Spleen (tissue), 11 donors: ENCODE measurements around the gene CROCC2. TPM values are rescaled to one million over a fixed set of nuclear protein-coding genes. Genes with fewer than 3 reads are reported as not detected.

Experiments used
- DNase-seq: peaks from one replicate; pipeline ENCODE4 v3.0.0-alpha.2; 2020
- H3K27ac ChIP-seq, 8 donors: fragments of 200-600 bp; sonication (generic) in 7 of 8; 1 replicate in 4 of 8; 2 replicates in 4 of 8; pipeline versions ENCODE4 v1.5.0 to v1.8.0; 2016 to 2021; ENCODE audit warnings: inconsistent platforms in 4 of 8, mild to moderate bottlenecking in 4 of 8, moderate library complexity in 1 of 8
- H3K27me3 ChIP-seq, 7 donors: fragments of 200-600 bp; sonication (generic) in 6 of 7; replicated peaks in 1 of 7; 1 replicate in 4 of 7; 2 replicates in 3 of 7; pipeline versions ENCODE4 v1.5.0 to v1.8.0; 2016 to 2021; ENCODE audit warnings: inconsistent platforms in 3 of 7, mild to moderate bottlenecking in 1 of 7
- H3K36me3 ChIP-seq, 6 donors: fragments of 200-600 bp; sonication (generic) in 5 of 6; 1 replicate in 4 of 6; 2 replicates in 2 of 6; pipeline versions ENCODE4 v1.5.0 to v1.8.0; 2016 to 2021; ENCODE audit warnings: inconsistent platforms in 2 of 6
- H3K4me1 ChIP-seq, 6 donors: fragments of 200-600 bp; sonication (generic) in 5 of 6; 1 replicate in 3 of 6; 2 replicates in 3 of 6; pipeline versions ENCODE4 v1.5.0 to v1.8.0; 2016 to 2021; ENCODE audit warnings: inconsistent platforms in 3 of 6
- H3K4me3 ChIP-seq, 8 donors: fragments of 200-600 bp; sonication (generic) in 7 of 8; 1 replicate in 4 of 8; 2 replicates in 4 of 8; pipeline versions ENCODE4 v1.5.0 to v1.8.0; 2016 to 2021; ENCODE audit warnings: inconsistent platforms in 4 of 8, mild to moderate bottlenecking in 4 of 8, moderate library complexity in 2 of 8
- H3K9me3 ChIP-seq, 8 donors: fragments of 200-600 bp; sonication (generic) in 7 of 8; 1 replicate in 4 of 8; 2 replicates in 4 of 8; pipeline versions ENCODE4 v1.5.0 to v1.8.0; 2016 to 2021; ENCODE audit warnings: inconsistent platforms in 4 of 8
- CTCF ChIP-seq, 11 experiments: fragments of 200-600 bp in 7 of 11; fragments of 450-650 bp in 4 of 11; sonication (generic) in 4 of 11; IDR thresholded peaks in 8 of 11; conservative IDR thresholded peaks in 3 of 11; 1 replicate in 7 of 11; 2 replicates in 4 of 11; pipeline versions ENCODE4 v1.4.0 to v1.8.0; 2016 to 2021; ENCODE audit warnings: antibody characterized with exemption in 11 of 11, inconsistent platforms in 4 of 11, mild to moderate bottlenecking in 1 of 11
- POLR2A ChIP-seq, 3 donors: fragments of 450-650 bp; IDR thresholded peaks; one replicate each; pipeline ENCODE4 v1.5.1; 2017; ENCODE audit warnings: antibody characterized with exemption in 3 of 3, mild to moderate bottlenecking in 1 of 3
- POLR2AphosphoS5 ChIP-seq, 3 donors: sonication (generic); formaldehyde crosslinking; IDR thresholded peaks; one replicate each; pipeline ENCODE4 v1.5.1; 2017; ENCODE audit warnings: antibody characterized with exemption in 3 of 3
- WGBS, 5 donors: extraction: QIAGEN DNeasy Blood & Tissue Kit in 3 of 5; methylation state at CpG; one replicate each; pipeline versions ENCODE4 v1.1.5 to v1.1.7; 2013 to 2018; 5-methylcytosine and 5-hydroxymethylcytosine counted together
- intact Hi-C: fragments of 100-400 bp; cut with DNase I; formaldehyde crosslinking; loops from one replicate; pipeline ENCODE4 v1.15.0; 2023; ENCODE audit warnings: low total_unique reads
- polyA plus RNA-seq, 3 donors: library from polyadenylated mRNA; stranded (reverse); fragments of 200-250 nt; gene quantifications; one replicate each; pipeline ENCODE4 v1.2.1, GENCODE V29; 2013
- total RNA-seq, 7 donors: library from RNA; depleted of rRNA in 3 of 7; stranded (reverse); fragments of >200 nt in 3 of 7; fragmentation: NEBNext Ultra II Directional in 4 of 7; extraction: Animal tissue kit (Norgen Biotek cat#: 25700) in 4 of 7; gene quantifications; one replicate each; pipeline versions ENCODE4 v1.1.0 to v1.2.1, GENCODE V29; 2016 to 2021
- donor health status: healthy with polysubstance abuse.
- donor health status: DM: no; HTN: no; CAD: no; lungs with moderate emphysema.
- donor health status: DM: no; HTN: no; CAD: no.
- donor health status: Bipolar disorder and iron deficiency.
- donor health status: healthy.
- donor health status: DM: no; HTN: no; CAD: no.
- donor health status: DM: yes; HTN: yes; CAD: no.

CROCC2 gene
- total and polyA plus RNA-seq, 10 donors = 0.04 to 3.6 (median 0.75) TPM

- no peak overlapping the region for H3K4me3 ChIP-seq
- H3K27me3 ChIP-seq = no peaks in the 10 kb centered on the region
- peak; percentile 14 for DNase-seq
- intact Hi-C loops = no loop called here
- H3K36me3 ChIP-seq = no peaks in the 10 kb centered on the region
- TF ChIP-seq POLR2A (IDR thresholded peaks at IDR 0.05) = no peak
- no peak for TF ChIP-seq CTCF (IDR thresholded peaks at IDR 0.05 in 8 of 11, conservative IDR thresholded peaks at IDR 0.05 in 3 of 11)
- TF ChIP-seq POLR2AphosphoS5 (IDR thresholded peaks at IDR 0.05) = no peak
- H3K4me1 ChIP-seq = peaks cover 0 to 6% (median 2%) of the 10 kb centered on the region in 6 donors
- no peak overlapping the region for H3K27ac ChIP-seq
- 59 to 69% (median 62%) methylated on average over 6 of the region's 6 CpGs for WGBS, 5 donors
- H3K9me3 ChIP-seq = no peaks in the 10 kb centered on the region
Observed at GRCh38 chr2:240881913-240882312, 24.2 kb upstream of the CROCC2 start.

- no peak for TF ChIP-seq POLR2AphosphoS5 (IDR thresholded peaks at IDR 0.05)
- TF ChIP-seq POLR2A (IDR thresholded peaks at IDR 0.05) = no peak
- no peak for TF ChIP-seq CTCF (IDR thresholded peaks at IDR 0.05 in 8 of 11, conservative IDR thresholded peaks at IDR 0.05 in 3 of 11)
- peak; percentile 43 for DNase-seq
- 85 to 100% (median 89%) methylated on average over 2 of the region's 2 CpGs for WGBS, 5 donors
- no peak overlapping the region for H3K4me3 ChIP-seq
- no peaks in the 10 kb centered on the region for H3K4me1 ChIP-seq
- H3K27ac ChIP-seq = no peak overlapping the region
- intact Hi-C loops = no loop called here
- no peaks in the 10 kb centered on the region for H3K27me3 ChIP-seq
- H3K36me3 ChIP-seq = no peaks in the 10 kb centered on the region
- H3K9me3 ChIP-seq = no peaks in the 10 kb centered on the region
Observed at GRCh38 chr2:240884221-240884620, 21.9 kb upstream of the CROCC2 start.

- 79 to 94% (median 86%) methylated on average over 3 of the region's 3 CpGs for WGBS, 5 donors
- intact Hi-C loops = no loop called here
- no peak for DNase-seq
- no peak for TF ChIP-seq POLR2AphosphoS5 (IDR thresholded peaks at IDR 0.05)
- TF ChIP-seq POLR2A (IDR thresholded peaks at IDR 0.05) = no peak
- TF ChIP-seq CTCF (IDR thresholded peaks at IDR 0.05 in 8 of 11, conservative IDR thresholded peaks at IDR 0.05 in 3 of 11) = no peak
- Histone ChIP-seq H3K27me3 (no peaks in the 10 kb centered on the region), H3K4me1 (no peaks in the 10 kb centered on the region), H3K9me3 (no peaks in the 10 kb centered on the region), H3K36me3 (no peaks in the 10 kb centered on the region), H3K27ac (no peak overlapping the region), H3K4me3 (no peak overlapping the region)
Observed at GRCh38 chr2:240884745-240885144, 21.4 kb upstream of the CROCC2 start.

- TF ChIP-seq CTCF (IDR thresholded peaks at IDR 0.05 in 8 of 11, conservative IDR thresholded peaks at IDR 0.05 in 3 of 11) (no peak), POLR2A (IDR thresholded peaks at IDR 0.05) (no peak), POLR2AphosphoS5 (IDR thresholded peaks at IDR 0.05) (no peak)
- no peaks in the 10 kb centered on the region for H3K4me1 ChIP-seq
- H3K27me3 ChIP-seq = no peaks in the 10 kb centered on the region
- 17 to 63% (median 40%) methylated on average over 1 of the region's 1 CpG for WGBS, 5 donors
- H3K9me3 ChIP-seq = no peaks in the 10 kb centered on the region
- H3K4me3 ChIP-seq = no peak overlapping the region
- intact Hi-C loops = no loop called here
- H3K36me3 ChIP-seq = no peaks in the 10 kb centered on the region
- peak; percentile 52 for DNase-seq
- no peak overlapping the region for H3K27ac ChIP-seq
Observed at GRCh38 chr2:240885566-240885965, 20.6 kb upstream of the CROCC2 start.
